ENCODE measurements around the gene GRIN2B. TPM values are rescaled to one million over a fixed set of nuclear protein-coding genes. Genes with fewer than 3 reads are reported as not detected.

GRIN2B gene
- total and polyA plus RNA-seq, 4 experiments from 2014 or later = 0.01 TPM; not detected in 3

DNA sequence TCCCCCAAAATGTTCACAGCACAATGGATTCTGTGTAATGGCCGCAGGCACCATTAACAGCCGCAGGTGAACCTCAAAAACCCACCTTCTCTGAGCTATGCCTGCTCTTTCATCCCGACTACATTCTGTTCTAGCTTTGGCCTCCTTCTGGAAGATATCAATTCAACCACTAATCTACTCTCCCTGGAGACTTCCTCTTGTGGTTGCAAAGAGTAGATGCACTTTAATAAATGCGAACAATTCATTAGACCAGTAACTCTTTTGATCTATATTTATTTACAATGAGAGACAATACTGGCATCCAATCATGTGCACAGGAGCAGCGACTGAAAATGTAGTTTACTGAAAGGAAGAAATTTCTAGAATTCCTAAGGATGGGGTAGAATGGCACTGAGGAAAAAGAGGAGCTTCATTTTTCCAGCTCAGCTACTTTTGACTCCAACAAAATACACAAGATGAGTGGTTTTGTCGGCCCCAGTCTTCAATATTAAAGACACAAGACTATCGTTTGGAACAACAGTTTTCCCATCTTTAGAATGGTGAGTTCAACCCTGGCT lies 5.3 kb downstream of the GRIN2B start:
- H3K9me3 ChIP-seq (ENCODE audit: control insufficient read depth in 1 of 2, low read length in 2 of 2) = no peaks in the 10 kb centered on the region
- peaks cover 0 to 6% (median under 1%) of the 10 kb centered on the region in 8 donors for H3K9me3 Mint-ChIP-seq
- no peak overlapping the region for H3K4me3 ChIP-seq (ENCODE audit: low read length in 2 of 2)
- CTCF ChIA-PET (ENCODE audit: partially characterized antibody) = no interaction called here
- no peaks in the 10 kb centered on the region for H3K4me1 ChIP-seq (ENCODE audit: insufficient read depth, low read length)
- H3K36me3 ChIP-seq (ENCODE audit: insufficient read depth, low read length) = no peaks in the 10 kb centered on the region
- no peak overlapping the region for H3K4me3 Mint-ChIP-seq
- H3K27ac Mint-ChIP-seq = no peak overlapping the region
- H3K36me3 Mint-ChIP-seq = no peaks in the 10 kb centered on the region
- DNase-seq = no peak
- peaks cover 1 to 11% (median 8%) of the 10 kb centered on the region in 4 donors for H3K4me1 Mint-ChIP-seq
- H3K27me3 Mint-ChIP-seq = peaks cover 35 to 39% of the 10 kb centered on the region in 2 donors
- intact Hi-C loops (cut with micrococcal nuclease) = no loop called here
- peaks cover 7% of the 10 kb centered on the region for H3K27me3 ChIP-seq (ENCODE audit: insufficient read depth, low read length)
- H3K27ac ChIP-seq (ENCODE audit: low read depth, low read length) = no peak overlapping the region
- POLR2A ChIA-PET (ENCODE audit: partially characterized antibody) = no interaction called here

DNA sequence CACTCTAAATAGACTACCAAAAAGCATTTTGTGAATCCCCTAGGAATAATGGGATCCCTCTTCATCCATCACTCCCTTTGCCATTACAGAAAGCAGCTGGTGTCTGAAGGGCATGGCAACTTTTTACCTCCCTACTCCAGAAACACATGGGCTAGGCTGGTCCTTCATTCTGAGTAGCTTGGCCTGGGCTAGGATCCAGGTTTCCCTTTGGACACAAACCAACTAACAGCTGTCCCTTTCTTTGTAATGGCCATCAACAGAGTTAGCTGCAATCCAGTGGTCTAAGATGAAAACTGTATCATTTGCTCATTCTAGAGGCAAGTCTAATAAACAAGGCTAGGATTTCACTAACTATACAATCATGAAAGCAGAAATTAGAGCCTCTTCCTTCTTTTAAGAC lies 7.4 kb downstream of the GRIN2B start:
- DNase-seq = no peak
- Mint-ChIP-seq H3K27ac (no peak overlapping the region), H3K9me3 (peaks cover 0 to 6% (median 0%) of the 10 kb centered on the region in 8 donors), H3K4me1 (no peaks in the 10 kb centered on the region), H3K4me3 (no peak overlapping the region), H3K36me3 (no peaks in the 10 kb centered on the region), H3K27me3 (peaks cover 22 to 28% of the 10 kb centered on the region in 2 donors)
- H3K27ac ChIP-seq (ENCODE audit: low read depth, low read length) = no peak overlapping the region
- no peaks in the 10 kb centered on the region for H3K36me3 ChIP-seq (ENCODE audit: insufficient read depth, low read length)
- H3K4me1 ChIP-seq (ENCODE audit: insufficient read depth, low read length) = no peaks in the 10 kb centered on the region
- H3K9me3 ChIP-seq (ENCODE audit: control insufficient read depth in 1 of 2, low read length in 2 of 2) = no peaks in the 10 kb centered on the region
- H3K27me3 ChIP-seq (ENCODE audit: insufficient read depth, low read length) = no peaks in the 10 kb centered on the region
- intact Hi-C loops (cut with micrococcal nuclease) = no loop called here
- ChIA-PET POLR2A (ENCODE audit: partially characterized antibody) (no interaction called here), CTCF (ENCODE audit: partially characterized antibody) (no interaction called here)
- H3K4me3 ChIP-seq (ENCODE audit: low read length in 2 of 2) = no peak overlapping the region

DNA sequence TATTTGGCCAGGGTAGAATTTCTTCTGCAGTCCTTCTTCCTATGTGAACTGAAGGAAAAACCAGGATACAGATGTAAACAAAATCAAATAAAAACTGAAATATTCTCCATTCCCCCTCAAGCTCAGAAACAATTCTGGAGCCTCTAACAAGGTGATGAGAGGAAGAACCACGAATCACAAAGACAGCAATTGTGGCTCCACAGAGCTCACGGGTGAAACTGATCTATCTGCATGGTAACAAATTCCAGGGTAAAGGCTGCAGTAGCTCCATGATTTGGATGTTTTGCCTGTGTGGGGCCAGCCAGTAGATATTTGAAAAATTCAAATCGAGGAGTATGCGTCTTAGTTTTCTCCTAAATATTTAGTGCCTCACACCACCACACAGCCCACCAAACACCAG lies 10.6 kb downstream of the GRIN2B start:
- Histone ChIP-seq H3K9me3 (ENCODE audit: control insufficient read depth in 1 of 2, low read length in 2 of 2) (no peaks in the 10 kb centered on the region), H3K4me3 (ENCODE audit: low read length in 2 of 2) (no peak overlapping the region), H3K27ac (ENCODE audit: low read depth, low read length) (no peak overlapping the region), H3K36me3 (ENCODE audit: insufficient read depth, low read length) (no peaks in the 10 kb centered on the region), H3K4me1 (ENCODE audit: insufficient read depth, low read length) (no peaks in the 10 kb centered on the region), H3K27me3 (ENCODE audit: insufficient read depth, low read length) (no peaks in the 10 kb centered on the region)
- Mint-ChIP-seq H3K27me3 (peaks cover 8 to 11% of the 10 kb centered on the region in 2 donors), H3K4me1 (no peaks in the 10 kb centered on the region), H3K4me3 (no peak overlapping the region), H3K9me3 (peaks cover 0 to 5% (median 0%) of the 10 kb centered on the region in 8 donors), H3K27ac (no peak overlapping the region), H3K36me3 (no peaks in the 10 kb centered on the region)
- ChIA-PET CTCF (ENCODE audit: partially characterized antibody) (no interaction called here), POLR2A (ENCODE audit: partially characterized antibody) (no interaction called here)
- intact Hi-C loops (cut with micrococcal nuclease) = no loop called here
- no peak for DNase-seq

- no peak for DNase-seq
- Mint-ChIP-seq H3K9me3 (peaks cover 0 to 3% (median 0%) of the 10 kb centered on the region in 8 donors), H3K4me3 (no peak overlapping the region), H3K27ac (no peak overlapping the region), H3K4me1 (no peaks in the 10 kb centered on the region), H3K27me3 (peaks cover 3 to 14% of the 10 kb centered on the region in 2 donors), H3K36me3 (no peaks in the 10 kb centered on the region)
- H3K4me1 ChIP-seq (ENCODE audit: insufficient read depth, low read length) = no peaks in the 10 kb centered on the region
- H3K4me3 ChIP-seq (ENCODE audit: low read length in 2 of 2) = no peak overlapping the region
- CTCF ChIA-PET (ENCODE audit: partially characterized antibody) = interaction anchor here (0.8 kb wide), 1 partner anchor 19 kb away, joined by 3 read pairs; no protein-coding TSS in a partner anchor
- no peaks in the 10 kb centered on the region for H3K27me3 ChIP-seq (ENCODE audit: insufficient read depth, low read length)
- POLR2A ChIA-PET (ENCODE audit: partially characterized antibody) = no interaction called here
- no peaks in the 10 kb centered on the region for H3K36me3 ChIP-seq (ENCODE audit: insufficient read depth, low read length)
- no peak overlapping the region for H3K27ac ChIP-seq (ENCODE audit: low read depth, low read length)
- intact Hi-C loops (cut with micrococcal nuclease) = no loop called here
- no peaks in the 10 kb centered on the region for H3K9me3 ChIP-seq (ENCODE audit: control insufficient read depth in 1 of 2, low read length in 2 of 2)
Observed at GRCh38 chr12:13968281-13968680, 13.1 kb downstream of the GRIN2B start.

GRCh38 chr12:13964666-13965065 lies 16.7 kb downstream of the GRIN2B start:
- Histone ChIP-seq H3K27me3 (ENCODE audit: insufficient read depth, low read length) (no peaks in the 10 kb centered on the region), H3K4me1 (ENCODE audit: insufficient read depth, low read length) (no peaks in the 10 kb centered on the region), H3K36me3 (ENCODE audit: insufficient read depth, low read length) (no peaks in the 10 kb centered on the region), H3K9me3 (ENCODE audit: control insufficient read depth in 1 of 2, low read length in 2 of 2) (no peaks in the 10 kb centered on the region), H3K4me3 (ENCODE audit: low read length in 2 of 2) (no peak overlapping the region), H3K27ac (ENCODE audit: low read depth, low read length) (no peak overlapping the region)
- Mint-ChIP-seq H3K9me3 (peaks cover 0 to 4% (median 0%) of the 10 kb centered on the region in 8 donors), H3K27ac (no peak overlapping the region), H3K4me3 (no peak overlapping the region), H3K4me1 (no peaks in the 10 kb centered on the region), H3K36me3 (no peaks in the 10 kb centered on the region), H3K27me3 (peaks cover 4 to 18% of the 10 kb centered on the region in 2 donors)
- intact Hi-C loops (cut with micrococcal nuclease) = no loop called here
- CTCF ChIA-PET (ENCODE audit: partially characterized antibody) = no interaction called here
- DNase-seq = no peak
- POLR2A ChIA-PET (ENCODE audit: partially characterized antibody) = no interaction called here

DNA sequence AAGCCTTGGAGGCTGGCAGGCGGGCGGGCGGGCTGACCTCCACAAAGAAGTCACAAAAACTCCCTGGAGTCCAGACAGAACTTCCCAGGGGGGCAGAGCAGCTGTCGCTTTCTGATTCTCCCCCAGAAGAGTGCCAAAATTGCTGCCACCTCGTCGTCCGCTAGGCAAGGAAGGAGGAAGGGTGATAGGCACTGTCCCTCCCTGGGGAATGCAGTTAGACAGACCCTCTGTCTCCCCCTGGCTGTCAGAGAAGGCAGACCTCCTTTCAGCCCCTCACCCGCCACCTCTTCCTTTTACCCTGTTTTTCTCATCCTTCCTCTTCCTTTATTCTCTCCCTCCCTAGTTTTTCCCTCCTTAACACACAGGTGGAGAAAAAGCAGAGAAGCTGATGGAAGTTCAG lies 18.7 kb downstream of the GRIN2B start:
- peaks cover 0 to 6% (median 0%) of the 10 kb centered on the region in 8 donors for H3K9me3 Mint-ChIP-seq
- POLR2A ChIA-PET (ENCODE audit: partially characterized antibody) = no interaction called here
- H3K27me3 ChIP-seq (ENCODE audit: insufficient read depth, low read length) = no peaks in the 10 kb centered on the region
- H3K4me1 Mint-ChIP-seq = no peaks in the 10 kb centered on the region
- H3K36me3 Mint-ChIP-seq = no peaks in the 10 kb centered on the region
- H3K4me3 ChIP-seq (ENCODE audit: low read length in 2 of 2) = no peak overlapping the region
- intact Hi-C loops (cut with micrococcal nuclease) = no loop called here
- H3K36me3 ChIP-seq (ENCODE audit: insufficient read depth, low read length) = no peaks in the 10 kb centered on the region
- CTCF ChIA-PET (ENCODE audit: partially characterized antibody) = no interaction called here
- peaks cover 10 to 17% of the 10 kb centered on the region in 2 donors for H3K27me3 Mint-ChIP-seq
- no peaks in the 10 kb centered on the region for H3K4me1 ChIP-seq (ENCODE audit: insufficient read depth, low read length)
- H3K27ac ChIP-seq (ENCODE audit: low read depth, low read length) = no peak overlapping the region
- no peaks in the 10 kb centered on the region for H3K9me3 ChIP-seq (ENCODE audit: control insufficient read depth in 1 of 2, low read length in 2 of 2)
- no peak overlapping the region for H3K27ac Mint-ChIP-seq
- no peak overlapping the region for H3K4me3 Mint-ChIP-seq
- DNase-seq = no peak

DNA sequence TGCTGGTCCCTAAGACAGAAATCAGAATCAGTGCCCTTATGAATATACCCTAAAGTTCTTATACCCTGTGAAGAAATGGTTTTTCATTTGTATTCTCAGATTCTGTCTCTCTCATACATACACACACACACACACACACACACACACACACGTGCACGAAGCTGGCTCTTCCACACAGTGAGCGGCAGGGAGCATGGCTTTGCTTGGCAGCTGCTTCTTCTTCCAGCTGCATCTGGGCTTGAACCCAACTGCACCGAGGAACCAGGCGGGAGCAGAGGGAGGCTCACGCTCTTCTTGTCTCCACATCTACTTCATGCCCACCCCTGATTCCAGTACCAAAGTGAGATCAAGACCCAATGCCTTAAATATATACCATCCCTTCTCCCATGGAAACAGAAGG lies 19.4 kb downstream of the GRIN2B start:
- POLR2A ChIA-PET (ENCODE audit: partially characterized antibody) = no interaction called here
- H3K27ac Mint-ChIP-seq = peak overlapping the region in 1 of 7 donors; percentile 20
- H3K36me3 ChIP-seq (ENCODE audit: insufficient read depth, low read length) = no peaks in the 10 kb centered on the region
- peaks cover 10 to 18% of the 10 kb centered on the region in 2 donors for H3K27me3 Mint-ChIP-seq
- no peaks in the 10 kb centered on the region for H3K4me1 Mint-ChIP-seq
- H3K9me3 Mint-ChIP-seq = peaks cover 0 to 4% (median 0%) of the 10 kb centered on the region in 8 donors
- no peaks in the 10 kb centered on the region for H3K9me3 ChIP-seq (ENCODE audit: control insufficient read depth in 1 of 2, low read length in 2 of 2)
- CTCF ChIA-PET (ENCODE audit: partially characterized antibody) = no interaction called here
- H3K4me3 ChIP-seq (ENCODE audit: low read length in 2 of 2) = no peak overlapping the region
- no peaks in the 10 kb centered on the region for H3K36me3 Mint-ChIP-seq
- no peak overlapping the region for H3K4me3 Mint-ChIP-seq
- H3K27me3 ChIP-seq (ENCODE audit: insufficient read depth, low read length) = no peaks in the 10 kb centered on the region
- no peak overlapping the region for H3K27ac ChIP-seq (ENCODE audit: low read depth, low read length)
- intact Hi-C loops (cut with micrococcal nuclease) = no loop called here
- no peak for DNase-seq
- no peaks in the 10 kb centered on the region for H3K4me1 ChIP-seq (ENCODE audit: insufficient read depth, low read length)
